Activated gamma-delta T cell treated with anti-CD3 and anti-CD28 coated beads, Interleukin-2, amount 50 U/mL, for 16 hours (primary cell): ENCODE results near the gene MYOM3.

Experiments used
- DNase-seq: peaks from one replicate; pipeline ENCODE4 v3.0.0-alpha.2; 2020; ENCODE audit warnings: low read depth

MYOM3 gene

DNA sequence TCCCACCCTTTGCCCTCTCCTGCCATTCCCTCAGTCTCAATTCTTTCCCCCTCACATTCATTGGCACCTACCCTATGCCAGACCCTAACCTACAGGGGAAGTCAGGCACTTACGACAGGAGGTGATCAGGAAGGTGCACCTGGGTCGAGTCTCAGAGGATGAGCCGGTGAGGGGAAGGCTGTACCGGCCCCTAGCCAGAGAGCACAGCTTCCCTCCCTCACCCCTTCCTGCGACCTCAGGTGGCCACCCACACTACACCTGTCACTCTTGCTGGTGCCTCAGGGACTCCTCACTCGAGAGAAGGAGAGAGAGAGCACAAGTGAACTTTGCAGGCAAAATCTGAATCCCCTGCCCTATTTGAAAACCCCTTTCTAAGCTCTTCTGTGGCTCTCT is 1.7 kb upstream of the MYOM3 start:
- no peak for DNase-seq

DNA sequence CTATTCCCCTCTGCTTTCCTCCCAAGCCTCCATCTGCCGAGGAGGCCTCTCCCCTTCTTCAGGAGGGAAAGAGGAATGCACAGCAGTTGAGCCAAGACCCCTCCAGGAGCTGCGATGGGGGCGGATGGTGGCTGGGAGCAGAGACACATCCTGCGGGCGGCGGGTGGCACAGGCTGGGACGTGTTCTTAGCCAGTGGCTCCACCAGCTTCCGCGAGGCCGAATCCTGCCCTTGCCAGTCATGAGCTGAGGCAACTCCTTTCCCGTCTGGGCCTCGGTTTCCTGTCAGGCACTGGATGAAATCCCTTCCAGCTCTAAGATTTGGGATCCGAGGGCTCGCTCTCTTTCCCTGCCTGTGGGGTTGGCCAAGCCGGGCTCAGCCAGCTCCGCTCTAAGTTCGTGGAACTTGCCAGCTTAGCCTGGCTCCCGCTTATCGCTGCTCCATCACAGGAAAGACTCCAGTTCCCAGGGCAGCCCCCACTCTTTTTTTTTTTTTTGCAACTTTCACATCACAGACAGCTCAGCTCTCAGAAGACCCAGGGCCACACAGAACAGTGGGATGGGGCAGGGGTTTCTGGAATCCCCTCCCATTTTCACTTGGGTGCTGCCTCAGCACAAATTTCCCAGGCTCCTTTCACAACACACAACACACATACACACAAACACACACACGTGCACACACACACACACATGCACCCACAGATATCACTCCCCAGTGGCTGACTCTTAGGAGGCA is 506 bp downstream of the MYOM3 start:
- no peak for DNase-seq

DNA sequence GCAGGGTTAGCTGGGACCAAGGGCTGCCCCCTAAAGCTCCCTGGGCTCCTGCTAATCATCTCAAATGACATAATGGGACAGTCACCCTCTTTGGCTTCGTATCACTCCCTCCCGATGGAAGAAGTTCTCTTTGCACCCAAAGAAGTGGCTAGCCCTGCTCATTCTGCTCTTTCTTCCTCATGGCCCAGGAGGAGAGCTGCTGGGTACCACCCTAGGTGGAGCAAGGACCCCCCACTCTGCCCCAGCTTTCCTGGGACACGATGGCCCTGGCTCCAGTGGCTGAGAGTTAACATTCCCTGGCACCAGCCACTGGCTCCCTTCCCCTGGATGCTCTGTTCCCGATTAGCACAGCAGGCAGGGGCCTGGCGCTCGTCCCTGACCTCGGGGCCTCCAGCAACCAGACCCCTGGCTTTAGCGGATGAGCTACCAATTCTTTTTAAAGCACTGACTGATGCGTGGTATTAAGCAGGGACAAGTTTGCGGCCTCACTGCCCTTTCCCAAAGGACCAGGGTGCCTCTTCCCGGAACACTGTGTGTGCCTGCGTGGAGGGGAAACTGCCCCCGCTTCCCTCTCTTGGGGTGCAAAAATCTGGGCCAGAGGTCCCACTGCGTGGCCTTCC is 1.2 kb downstream of the MYOM3 start:
- DNase-seq, result no peak

DNA sequence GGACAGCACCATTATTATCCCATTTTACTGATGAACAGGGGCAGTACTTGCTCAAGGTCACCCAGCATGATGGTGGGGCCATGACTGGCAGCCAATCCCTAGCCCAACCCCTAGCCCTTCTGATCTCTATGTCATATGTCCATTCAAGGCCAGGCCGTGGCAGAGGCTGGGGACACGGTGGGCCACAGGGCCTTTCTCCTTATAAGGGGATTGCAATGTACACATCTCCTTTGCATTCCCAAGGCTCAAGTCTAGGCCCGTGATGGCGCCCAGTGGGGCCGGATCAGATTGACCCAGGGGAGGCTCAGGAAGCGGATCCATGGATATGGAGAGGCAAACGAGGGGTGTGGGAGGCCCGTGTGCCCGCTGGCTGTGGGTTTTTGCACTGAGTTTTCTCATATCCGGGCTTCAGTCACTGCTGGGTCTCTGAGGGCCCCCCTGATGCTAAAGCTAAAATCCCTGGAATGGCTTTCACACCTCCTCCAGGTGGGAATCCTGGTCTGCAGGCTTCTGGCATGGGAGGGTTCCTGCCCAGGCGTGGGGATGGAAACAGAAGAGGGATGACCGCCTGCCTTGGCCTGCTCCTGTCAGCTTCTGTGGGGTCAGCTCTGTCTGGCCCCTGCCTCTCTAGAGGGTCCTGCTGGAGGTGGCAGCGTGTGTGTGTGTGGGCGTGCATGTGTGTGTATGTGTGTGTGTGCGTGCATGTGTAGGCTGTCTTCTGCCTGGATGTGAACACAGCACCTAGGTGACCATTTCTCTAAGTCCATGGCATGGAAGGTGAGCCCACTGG is 2.1 kb downstream of the MYOM3 start:
- no peak for DNase-seq

DNA sequence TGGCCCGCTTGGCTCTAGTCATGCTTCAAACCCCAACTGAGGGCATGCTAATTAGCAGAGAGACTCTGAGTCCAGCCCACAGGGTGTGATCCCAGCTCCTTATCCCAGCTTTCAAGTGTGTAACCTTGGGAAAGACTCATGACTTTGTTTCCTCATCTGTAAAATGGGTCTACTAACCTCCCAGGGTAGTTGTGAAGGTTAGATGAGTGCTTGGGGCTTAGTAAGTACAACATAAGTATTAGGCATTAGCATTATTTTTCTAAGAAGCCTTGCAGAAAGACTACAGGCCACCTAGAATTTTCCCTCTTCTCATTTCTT is 2.8 kb downstream of the MYOM3 start:
- no peak for DNase-seq

DNA sequence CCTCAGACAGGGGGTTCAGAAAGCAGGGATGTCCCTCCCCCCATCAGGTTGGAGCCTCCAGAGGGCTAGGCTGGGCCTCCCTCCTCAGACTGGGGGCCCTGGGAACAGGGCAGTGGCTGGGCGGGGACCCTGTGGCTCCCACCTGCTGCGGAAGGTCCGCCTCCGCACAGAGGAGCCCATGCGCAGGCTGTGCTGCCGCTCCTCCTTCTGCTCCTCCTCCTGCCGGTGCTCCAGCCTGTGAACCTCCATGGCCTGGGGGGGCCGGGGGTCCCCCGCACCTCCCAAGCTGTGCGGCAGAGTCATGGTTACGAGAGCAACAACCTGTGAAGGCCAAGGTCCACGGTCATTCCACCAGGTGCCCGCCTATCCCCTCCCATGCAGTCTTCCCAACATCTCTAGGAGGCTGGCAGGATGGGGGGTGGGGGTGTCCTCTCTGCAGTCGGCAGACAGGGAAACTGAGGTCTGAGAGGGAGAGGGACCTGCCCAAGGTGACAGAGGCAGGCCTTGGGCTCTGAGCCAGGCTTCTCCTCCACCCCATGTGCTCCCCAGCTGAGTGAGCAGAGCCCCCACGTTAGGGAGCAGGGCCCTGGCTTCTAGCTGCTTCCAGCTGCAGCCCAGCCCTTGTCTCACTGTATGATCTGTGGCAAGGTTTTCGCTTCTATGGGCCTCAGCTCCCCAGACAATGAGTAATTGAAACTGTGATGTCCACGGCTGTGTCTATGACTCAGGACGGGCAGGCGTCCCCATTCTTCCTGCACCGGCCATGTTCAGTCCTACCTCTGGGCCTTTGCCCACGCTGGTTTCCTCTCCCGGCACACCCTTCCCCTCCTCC is 3.4 kb downstream of the MYOM3 start:
- DNase-seq, result no peak

DNA sequence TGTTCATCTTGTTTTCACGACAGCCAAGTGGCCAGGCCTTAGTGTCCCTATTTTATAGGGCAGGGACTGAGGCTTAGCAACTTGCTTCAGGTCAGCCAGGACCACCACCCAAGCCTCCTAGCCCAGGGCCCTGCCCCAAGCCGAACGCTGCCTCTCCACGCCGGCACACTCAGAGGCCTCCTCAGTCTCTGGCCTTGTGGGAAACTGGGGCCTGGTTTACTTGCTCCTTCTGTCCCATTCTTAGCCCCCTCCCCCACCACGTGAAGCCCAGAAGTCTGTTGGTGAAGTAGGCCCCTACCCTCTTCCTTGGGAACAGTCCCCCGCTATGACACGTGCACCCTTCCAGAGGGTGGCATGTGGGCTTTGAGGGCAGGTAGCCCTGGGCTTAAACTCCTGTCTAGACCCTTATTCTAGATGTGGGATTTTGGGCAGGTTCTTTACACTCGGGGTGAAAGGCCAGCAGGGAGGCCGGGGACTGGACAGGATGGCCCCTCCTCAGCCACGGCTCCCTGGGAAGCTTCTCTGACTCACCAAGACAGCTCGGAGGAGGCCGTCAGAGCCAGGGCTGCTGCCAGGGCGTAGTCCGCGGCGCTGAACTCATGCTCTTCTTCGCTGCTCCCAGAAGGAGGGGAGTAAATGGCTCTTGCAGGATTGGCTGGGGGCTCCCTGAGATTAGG is 4.3 kb downstream of the MYOM3 start:
- DNase-seq, result no peak

DNA sequence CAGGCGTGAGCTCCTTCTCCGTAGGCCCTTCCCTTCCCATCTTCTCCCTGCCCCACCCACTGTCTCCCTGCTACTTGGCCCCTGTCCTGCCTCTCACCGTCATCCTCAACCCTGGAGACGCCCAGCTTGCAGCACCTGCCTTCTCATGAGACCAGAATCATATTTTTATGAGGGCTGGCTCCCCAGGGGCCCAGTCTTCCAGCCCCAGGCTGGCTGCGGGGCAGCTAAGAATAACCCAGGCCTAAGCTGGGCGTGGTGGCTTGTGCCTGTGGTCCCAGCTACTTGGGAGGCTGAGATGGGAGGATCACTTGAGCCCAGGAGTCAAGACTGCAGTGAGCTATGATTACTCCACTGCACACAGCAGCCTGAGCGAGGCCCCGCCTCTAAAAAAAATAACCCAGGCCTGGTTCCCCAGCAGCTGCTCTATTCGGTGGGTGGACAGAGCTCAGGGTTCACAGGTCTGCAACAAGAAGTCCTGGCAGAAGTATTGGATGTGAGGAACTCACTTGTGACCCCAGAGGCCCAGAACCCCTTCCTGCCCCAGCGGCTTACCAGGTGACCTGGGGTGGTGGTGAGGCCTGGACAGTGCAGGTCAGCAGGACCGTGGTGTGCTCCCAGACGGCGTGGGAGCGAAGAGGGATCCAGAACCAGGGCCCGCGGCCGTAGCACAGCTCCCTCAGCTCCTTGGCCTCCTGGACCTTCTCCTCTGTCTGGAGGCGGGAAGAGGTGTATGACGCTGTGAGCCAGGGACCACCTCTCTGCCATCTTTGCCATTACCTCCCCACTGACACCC is 6.4 kb downstream of the MYOM3 start:
- no peak for DNase-seq

DNA sequence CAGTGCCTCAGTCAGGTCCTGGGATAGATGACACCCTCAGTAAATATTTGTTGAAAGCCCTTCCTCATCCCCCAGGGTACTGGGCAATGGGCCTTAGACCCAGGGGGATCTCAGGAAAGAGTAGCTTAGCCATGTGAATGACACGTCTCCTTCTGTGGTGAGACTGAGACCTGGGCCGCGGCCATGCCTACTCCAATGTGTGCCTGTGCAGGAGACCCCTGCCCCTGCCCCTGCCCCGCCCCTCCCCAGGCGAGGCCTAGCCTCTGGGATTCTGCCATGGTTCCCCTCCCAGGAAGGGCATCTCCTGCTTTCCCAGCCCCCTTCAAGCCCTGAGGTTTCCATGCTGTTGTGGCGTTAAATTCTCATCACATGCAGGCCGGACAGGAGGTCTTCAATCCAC is 7.1 kb downstream of the MYOM3 start:
- DNase-seq, result no peak

DNA sequence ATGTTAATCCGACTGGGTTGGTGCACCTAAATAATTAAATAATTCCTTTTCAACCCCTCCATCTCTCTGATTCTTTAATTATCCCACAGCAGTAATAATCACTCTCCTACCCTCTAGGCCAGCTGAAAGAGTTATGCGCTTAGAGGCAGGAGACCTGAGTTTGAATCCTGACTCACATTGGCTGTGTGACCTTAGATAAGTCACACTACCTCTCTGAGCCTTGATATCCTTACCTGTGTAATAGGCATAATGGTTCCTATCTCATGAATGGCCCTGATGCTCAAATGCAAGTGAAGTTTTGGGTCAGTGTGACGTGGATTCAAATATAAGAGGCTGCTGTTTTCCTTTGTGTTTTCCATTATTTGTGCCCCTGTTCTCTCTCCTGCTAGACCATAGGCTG is 8.1 kb downstream of the MYOM3 start:
- no peak for DNase-seq

DNA sequence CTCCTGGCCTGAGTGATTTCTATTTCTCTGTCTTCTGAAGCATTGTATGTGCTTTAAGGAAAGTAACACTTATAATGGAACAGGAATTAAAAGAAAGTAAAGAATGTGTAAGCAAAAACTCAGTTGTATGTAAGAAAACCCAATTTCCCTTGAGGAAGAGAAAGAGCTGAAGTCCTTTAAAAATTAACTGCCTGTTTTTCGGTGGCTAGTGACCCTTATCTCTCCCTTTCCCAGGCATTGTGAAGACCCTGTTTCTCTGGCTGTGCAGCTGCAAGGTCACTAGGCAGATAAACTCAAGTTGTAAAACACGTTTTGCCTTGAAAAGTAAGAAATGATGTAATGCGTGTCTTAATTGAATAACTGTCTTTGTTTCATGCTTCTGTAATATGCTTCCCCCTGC is 8.5 kb downstream of the MYOM3 start:
- no peak for DNase-seq

DNA sequence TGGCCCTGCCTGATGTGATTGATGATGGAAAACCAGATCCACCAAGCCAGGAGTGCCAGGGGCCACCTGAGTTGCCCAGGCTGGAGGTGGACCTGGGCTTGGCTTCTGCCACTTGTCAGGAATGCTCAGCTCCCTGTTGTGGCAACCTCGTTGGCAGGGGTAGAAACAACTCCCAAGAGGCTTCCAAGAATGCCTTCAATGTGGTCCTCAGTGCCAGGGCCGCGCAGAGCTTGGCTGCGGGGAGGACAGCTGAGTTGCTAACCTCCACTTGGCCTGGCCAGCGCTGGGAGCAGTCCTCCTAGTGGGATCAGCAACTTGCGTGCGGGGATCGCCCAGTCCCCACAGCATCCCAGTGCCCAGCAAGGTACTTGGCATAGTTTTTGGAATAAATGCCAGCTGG is 9.0 kb downstream of the MYOM3 start:
- no peak for DNase-seq

DNA sequence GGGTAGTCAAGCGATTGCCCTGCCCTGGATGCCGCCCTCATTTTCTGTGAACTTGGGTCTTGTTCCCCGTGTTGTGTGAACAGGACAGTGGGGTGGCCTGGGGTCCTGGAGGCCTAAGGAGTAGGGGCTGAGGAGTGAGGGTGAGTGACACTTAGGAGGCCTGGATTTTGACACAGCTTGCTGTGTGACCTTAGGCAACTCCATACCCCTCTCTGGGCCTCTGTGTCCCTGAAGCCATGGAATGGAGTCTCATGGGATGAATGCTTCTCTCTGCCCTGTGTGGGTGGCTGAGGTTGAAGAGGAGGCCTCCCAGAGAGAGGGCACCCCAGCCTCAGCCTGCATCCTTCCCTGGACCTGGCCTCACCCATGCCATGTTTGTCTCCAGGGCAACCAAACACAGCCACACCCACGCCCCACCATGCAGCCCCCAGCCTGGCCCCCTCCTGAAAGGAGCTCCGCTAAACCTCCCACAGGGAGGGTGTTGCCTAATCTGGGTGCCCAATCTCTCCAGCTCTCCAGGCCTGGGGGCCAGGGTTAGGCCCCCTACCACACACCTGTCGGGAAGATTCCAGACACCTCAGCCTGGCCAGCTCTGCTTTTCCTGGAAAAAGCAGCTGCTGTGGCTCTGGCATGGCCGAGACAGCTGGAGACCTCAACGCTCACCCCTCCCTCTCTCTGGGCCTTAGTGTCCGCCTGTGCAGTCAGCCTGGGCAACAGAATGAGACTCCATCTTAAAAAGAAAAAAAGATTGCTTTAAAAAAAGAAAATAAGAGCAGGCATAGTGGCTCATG is 9.9 kb downstream of the MYOM3 start:
- no peak for DNase-seq

DNA sequence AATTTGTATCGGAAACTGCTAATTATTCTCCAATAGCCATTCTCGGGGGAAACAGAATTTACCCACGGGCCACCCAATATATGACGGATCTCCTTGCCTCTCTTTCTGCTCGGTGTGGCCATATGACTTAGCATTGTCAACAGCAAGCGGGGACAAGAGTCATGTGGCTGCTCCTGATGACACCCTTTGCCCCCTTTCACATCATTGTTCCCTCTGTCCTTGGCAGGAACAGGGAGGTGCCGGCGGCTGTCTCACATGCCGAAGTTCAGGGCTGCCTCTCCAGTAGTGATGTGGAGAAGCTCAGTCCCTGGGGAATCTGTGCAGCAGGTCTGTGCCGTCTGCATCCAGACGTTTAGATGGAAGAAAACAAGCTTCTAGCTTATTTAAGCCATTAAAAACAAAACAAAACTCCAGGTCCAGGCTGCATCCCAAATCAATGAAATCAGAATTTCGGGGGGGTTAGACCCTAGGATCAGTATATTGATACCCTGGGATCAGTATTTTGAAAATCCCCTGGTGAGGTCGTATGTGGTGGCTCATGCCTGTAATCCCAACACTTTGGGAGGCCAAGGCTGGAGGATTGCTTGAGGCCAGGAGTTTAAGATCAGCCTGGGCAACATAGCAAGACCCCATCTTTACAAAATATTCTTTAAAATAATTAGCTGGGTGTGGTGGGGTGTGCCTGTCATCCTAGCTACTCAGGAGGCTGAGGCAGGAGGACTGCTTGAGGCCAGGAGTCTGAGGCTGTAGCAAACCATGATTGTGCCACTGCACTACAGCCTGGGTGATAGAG is 10.8 kb downstream of the MYOM3 start:
- no peak for DNase-seq

DNA sequence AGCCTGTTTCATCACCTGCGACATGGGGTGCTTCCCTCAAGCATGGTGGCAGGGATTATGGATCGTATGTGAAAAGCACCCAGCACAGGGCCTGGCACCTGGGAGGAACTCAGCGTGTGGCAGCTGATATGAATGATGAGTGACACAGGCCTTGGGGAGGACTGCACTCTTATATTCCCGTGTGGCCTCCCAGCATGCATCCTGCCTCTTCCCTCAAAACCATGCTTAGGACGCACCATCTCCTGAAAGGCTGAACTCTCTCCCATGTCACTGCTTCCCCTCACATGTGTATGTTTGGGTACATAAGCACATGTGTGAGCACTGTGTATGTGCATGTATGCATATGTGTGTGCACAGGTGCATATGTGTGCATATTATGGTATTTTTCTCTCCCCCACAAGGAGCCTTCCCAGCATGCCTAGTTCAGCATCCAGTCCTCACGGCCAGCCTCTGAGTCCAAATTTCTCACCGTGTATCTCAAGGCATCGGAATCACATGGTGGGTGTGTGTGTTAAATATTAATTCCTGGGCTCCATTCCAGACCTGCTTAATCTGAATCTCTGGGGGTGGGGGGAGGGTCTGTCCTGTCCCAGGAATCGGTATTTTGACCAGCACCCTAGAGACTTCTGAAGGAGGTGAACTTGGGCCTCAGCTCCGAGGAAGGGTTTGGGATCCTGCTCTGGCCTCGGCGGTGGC is 12.8 kb downstream of the MYOM3 start:
- no peak for DNase-seq

DNA sequence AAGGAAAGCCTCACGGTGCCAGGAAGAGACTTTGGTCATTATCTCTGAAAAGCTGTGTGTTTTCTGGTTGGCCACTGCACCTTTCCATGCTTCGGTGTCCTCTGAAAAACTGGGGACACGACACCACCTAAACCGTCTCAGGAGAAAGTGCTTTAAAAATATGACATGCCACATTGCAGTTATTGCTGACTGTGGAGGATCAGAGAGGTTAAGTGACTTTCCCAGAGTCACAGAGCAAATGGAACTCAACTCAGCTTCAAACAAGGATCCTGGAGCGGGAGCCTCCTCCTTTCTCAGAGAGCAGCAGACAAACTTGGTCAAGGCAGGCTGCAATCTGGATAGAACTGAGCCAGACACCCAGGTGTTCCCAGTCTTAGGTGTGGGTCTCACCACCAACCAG is 13.8 kb downstream of the MYOM3 start:
- no peak for DNase-seq

DNA sequence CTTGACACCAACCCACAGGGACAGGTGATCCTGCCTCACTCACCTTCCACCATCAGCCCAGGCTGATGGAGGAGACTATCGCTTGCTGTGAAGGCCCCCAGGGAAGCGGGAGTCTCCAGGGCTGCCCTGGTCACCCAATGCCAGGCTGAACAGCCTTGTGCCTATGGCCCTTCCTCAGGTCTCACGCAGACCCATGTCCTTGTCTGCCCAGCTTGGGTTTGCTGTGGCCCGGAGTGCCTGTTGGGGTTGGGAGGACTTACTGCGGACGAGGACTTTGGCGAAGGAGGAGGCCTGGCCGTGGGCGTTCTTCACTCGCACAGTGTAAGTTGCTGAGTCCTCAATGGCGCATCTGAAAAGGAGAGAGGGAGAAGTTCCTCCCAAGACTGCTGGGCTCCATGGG is 14.3 kb downstream of the MYOM3 start:
- DNase-seq, result no peak

DNA sequence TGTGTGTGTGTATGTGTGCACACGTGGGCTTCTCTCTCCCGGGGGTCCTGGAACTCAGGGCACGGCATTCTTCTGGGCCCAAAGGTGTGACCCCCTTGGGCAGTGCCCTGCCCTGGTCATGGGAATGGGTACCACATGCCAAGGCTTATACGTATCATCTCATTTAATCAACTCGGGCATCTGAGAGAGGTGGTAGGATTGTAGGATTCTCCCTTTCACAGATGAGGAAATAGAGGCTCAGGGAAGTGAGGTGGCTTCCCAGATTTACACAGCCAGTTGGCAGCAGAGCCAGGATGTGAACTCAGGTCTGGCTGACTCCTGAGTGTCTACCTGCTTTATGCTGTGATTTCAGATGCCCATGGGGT is 15.2 kb downstream of the MYOM3 start:
- no peak for DNase-seq
